Caki2 (cell line): ENCODE data around the gene NSUN5. TPM values are rescaled to one million over a fixed set of nuclear protein-coding genes. Genes with fewer than 3 reads are reported as not detected.
"Not testable (repeated sequence)": the region's sequence is repeated elsewhere in the genome, so short reads cannot be mapped to it uniquely, and the experiment has no call there.

Source experiments
- DNase-seq: peaks from one replicate; pipeline ENCODE4 v3.0.0-alpha.2; 2015; ENCODE audit warnings: low read depth
- in situ Hi-C: cut with HindIII; loops from 2 replicates; pipeline ENCODE4 v1.10.0; 2016; ENCODE audit warnings: low sequenced_read_pairs, low pct_unique_long_range_greater_than_20kb, mixed read lengths
- total RNA-seq: library from RNA; depleted of rRNA; stranded (reverse); fragments of >200 nt; shearing (Covaris generic); gene quantifications from 2 replicates; pipeline ENCODE4 v1.2.3, GENCODE V29; 2014; ENCODE audit warnings: low replicate concordance; rRNA removed

The NSUN5 gene
- total RNA-seq, 1 experiment from 2014 or later, result 64.4 TPM

DNA sequence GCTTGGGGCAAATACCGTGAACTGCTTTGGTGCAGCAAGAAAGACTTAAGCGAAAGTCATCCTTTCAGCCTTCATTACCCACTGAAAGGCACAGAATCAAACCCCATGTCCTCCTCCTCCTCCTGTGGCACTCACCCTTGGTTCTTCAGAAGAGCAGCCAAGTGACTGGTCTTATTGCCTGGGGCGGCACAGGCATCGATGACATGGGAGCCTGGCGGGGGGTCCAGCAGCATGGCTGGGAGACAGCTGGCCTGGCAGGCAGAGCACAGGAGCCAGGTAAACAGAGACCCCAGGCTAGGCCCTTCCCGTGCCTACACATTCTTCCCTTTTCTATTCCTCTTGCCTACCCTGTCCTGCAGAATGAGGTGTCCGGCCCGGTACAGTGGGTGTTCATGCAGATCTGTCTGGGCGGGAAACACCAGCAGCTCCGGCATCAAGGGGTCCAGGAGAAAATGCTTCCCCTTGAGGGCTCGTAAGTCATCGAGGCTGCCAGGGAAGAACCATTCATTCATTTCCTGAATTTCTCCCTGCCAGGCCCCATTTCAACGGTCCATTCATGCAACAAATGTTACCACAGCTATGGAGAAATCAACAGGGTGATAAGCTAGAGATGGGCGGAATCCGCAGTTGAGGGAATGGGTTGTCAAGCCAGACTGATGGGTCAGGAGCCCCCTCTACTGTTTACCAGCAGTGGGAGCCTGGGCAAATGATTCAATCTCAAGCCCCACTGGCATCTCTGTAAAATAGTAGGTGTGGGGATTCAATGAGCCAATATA is 3.8 kb downstream of the NSUN5 start:
- in situ Hi-C loops, DNase-seq: not testable (repeated sequence)

- in situ Hi-C loops, result no loop called here
- no peak for DNase-seq
Observed at GRCh38 chr7:73304071-73304470, 4.6 kb downstream of the NSUN5 start.

- in situ Hi-C loops, result no loop called here
- no peak for DNase-seq
Observed at GRCh38 chr7:73303546-73303945, 5.1 kb downstream of the NSUN5 start.

GRCh38 chr7:73302846-73303245 is 5.8 kb downstream of the NSUN5 start:
- DNase-seq, in situ Hi-C loops: not testable (repeated sequence)

DNA sequence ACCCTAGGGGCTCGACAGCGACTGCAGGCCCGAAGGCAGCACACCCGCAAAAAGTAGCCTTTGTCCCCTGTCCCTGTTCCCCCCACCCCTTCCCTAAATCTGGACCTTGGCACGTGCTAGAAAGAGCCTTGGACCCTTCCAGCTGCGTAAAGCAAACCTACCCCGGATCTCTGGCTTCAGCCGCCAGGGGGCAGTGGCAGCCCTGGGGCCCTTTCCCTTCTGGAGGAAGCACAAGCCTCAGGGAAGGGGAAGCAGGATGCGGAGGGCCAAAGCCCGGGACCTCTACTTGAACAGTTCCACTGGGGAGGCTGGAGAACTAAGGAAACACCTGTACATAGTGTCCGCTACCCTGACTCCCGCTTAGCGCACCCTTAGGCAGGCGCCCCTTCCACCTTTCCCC is 7.5 kb downstream of the NSUN5 start:
- in situ Hi-C loops, DNase-seq: not testable (repeated sequence)

DNA sequence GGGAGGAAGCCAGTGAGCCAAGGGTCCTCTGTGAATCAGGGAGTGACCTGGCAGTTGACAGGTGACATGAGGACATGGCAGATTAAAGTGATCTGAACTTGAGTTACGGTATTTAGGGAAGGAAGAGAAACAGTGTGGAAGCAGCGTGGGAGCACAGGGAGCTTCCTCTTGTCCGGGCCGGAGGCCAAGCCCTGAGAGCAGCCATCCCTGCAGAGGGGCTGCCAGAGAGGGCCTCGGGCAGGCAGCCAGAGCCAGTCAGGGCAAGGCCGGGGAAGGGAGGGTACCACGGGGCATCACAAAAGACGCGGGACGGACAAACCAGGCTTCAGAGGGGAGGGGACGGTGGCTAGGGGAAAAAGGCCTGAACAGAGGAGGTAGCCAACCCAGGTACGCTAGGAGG is 8.8 kb downstream of the NSUN5 start:
- in situ Hi-C loops, DNase-seq: not testable (repeated sequence)

DNA sequence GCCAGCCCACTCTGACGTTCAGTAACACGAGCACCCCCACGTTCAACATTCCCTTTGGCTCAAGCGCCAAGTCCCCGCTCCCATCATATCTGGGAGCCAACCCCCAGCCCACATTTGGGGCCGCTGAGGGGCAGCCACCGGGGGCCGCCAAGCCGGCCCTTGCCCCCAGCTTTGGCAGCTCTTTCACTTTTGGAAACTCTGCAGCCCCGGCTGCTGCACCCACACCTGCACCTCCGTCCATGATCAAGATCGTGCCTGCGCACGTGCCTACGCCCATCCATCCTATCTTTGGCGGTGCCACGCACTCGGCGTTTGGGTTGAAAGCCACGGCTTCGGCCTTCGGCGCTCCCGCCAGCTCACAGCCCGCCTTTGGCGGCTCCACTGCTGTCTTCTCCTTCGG is 10.9 kb downstream of the NSUN5 start:
- in situ Hi-C loops, DNase-seq: not testable (repeated sequence)

DNA sequence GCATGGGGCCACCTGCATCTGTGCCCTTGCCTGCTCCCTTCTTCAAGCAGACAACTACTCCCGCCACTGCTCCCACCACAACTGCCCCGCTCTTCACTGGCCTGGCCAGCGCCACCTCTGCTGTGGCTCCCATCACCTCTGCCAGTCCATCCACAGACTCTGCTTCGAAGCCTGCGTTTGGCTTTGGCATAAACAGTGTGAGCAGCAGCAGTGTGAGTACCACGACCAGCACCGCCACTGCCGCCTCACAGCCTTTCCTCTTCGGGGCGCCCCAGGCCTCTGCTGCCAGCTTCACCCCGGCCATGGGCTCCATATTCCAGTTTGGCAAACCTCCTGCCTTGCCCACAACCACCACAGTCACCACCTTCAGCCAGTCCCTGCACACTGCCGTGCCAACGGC is 11.4 kb downstream of the NSUN5 start:
- in situ Hi-C loops, DNase-seq: not testable (repeated sequence)

DNA sequence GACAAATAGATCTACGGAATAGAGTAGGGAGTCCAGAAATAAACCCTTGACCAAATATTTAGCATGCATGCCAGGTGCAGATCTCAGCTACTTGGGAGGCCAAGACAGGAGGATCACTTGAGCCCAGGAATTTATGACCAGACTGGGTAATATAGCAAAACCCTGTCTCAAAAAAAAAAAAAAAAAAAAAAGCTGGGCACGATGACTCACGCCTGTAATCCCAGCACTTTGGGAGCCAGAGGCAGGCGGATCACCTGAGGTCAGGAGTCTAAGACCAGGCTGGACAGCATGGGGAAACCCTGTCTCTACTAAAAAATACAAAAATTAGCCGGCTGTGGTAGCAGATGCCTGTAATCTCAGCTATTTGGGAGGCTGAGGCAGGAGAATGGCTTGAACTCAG is 31.4 kb downstream of the NSUN5 start:
- in situ Hi-C loops, DNase-seq: not testable (repeated sequence)

GRCh38 chr7:73267813-73268212 is 40.8 kb downstream of the NSUN5 start:
- DNase-seq, in situ Hi-C loops: not testable (repeated sequence)

DNA sequence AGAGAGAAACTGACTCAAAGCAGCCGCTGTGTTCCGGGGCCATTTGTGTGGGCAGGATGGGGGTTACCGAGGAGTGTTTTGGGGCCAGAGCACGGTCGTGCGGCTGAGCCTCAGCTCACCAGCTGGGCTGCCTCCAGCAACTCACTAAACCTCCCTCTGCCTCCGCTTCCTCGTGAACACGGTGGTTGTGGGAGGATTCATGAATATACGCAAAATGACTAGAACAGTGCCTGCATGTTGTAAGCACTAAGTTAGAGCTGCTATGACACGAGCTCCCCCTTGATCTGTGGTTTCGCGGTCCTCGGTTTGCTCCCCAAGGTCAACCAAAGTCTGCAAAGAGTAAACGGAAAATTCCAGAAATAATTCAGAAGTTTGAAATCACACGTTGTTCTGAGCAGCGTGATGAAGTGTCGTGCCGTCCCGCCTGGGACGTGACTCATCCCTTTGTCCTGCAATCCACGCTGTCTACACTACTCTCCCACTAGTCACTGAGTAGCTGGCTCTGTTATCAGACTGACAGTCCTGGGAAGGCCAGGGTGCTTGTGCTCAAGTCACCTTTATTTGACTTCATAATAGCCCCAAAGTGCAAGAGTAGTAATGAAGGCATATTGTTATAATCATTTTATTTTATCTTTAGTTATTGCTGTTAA is 41.8 kb downstream of the NSUN5 start:
- in situ Hi-C loops, DNase-seq: not testable (repeated sequence)

DNA sequence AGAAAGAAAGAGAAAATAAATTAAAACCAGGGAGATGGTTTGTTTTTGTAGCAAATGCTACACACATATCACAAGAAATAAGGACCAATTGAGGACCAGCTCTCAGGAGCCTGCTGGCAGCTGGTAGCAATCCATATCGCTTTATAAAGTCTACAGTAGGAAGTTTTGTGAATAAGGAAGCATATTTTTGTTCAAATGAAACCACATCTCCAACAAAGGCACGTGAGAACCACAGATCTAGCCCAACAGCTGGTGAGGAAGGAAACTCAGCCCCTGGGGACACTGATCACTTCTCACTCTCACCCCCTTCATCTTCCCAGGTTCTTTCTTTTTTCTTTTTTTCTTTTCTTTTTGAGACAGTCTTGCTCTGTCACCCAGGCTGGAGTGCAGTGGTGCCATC is 46.2 kb downstream of the NSUN5 start:
- DNase-seq, in situ Hi-C loops: not testable (repeated sequence)

Other genes with a start within 250 kb of the NSUN5 start
- not detected in 2 replicates for gene SPDYE9, start 222.8 kb downstream of the NSUN5 start, total RNA-seq
- not detected in 2 replicates for gene TRIM50, start 19.3 kb upstream of the NSUN5 start, total RNA-seq
- not detected in 2 replicates for gene FKBP6, start 19.3 kb upstream of the NSUN5 start, total RNA-seq
- gene FZD9, start 125.0 kb upstream of the NSUN5 start, total RNA-seq, result 1.2 and 4.9 TPM in 2 replicates
- 50.9 and 54.6 TPM in 2 replicates for gene BAZ1B, start 213.5 kb upstream of the NSUN5 start, total RNA-seq
- gene BCL7B, start 248.9 kb upstream of the NSUN5 start, total RNA-seq, result 53.8 and 61.7 TPM in 2 replicates